ENCODE results near the gene PRR23C.

PRR23C gene

GRCh38 chr3:138995706-138996105 lies 49.0 kb downstream of the PRR23C start:
- ATAC-seq: no peak
